Measurements from ENCODE around the gene EGFR. TPM values are rescaled to one million over a fixed set of nuclear protein-coding genes. Genes with fewer than 3 reads are reported as not detected.
A peak's percentile ranks its signal among the peaks of the same experiment; 100 is the strongest.

The EGFR gene
- not detected in 2 replicates for total RNA-seq (2014; rRNA removed; shearing (Covaris generic); ENCODE audit: low replicate concordance)

- no peaks in the 10 kb centered on the region for H3K79me2 ChIP-seq (ENCODE audit: low read length)
- DNase-seq, result no peak
- no peak within 1 kb of the TSS for H3K4me2 ChIP-seq (ENCODE audit: low read depth, low read length, poor library complexity, severe bottlenecking)
- no peaks in the 10 kb centered on the region for H3K27me3 ChIP-seq (ENCODE audit: low read length)
- no peaks in the 10 kb centered on the region for H3K9me2 ChIP-seq (replicated peaks; ENCODE audit: insufficient read depth, low read length)
- no peaks in the 10 kb centered on the region for H3K4me1 ChIP-seq (ENCODE audit: low read length)
- H2AFZ ChIP-seq (ENCODE audit: low read length), result no peak within 1 kb of the TSS
- H3K9ac ChIP-seq (ENCODE audit: low read length), result no peak within 1 kb of the TSS
- no peaks in the 10 kb centered on the region for H4K20me1 ChIP-seq (ENCODE audit: insufficient read depth, low read depth, low read length)
- H3K27ac ChIP-seq (ENCODE audit: low read length), result no peak within 1 kb of the TSS
- no peaks in the 10 kb centered on the region for H3K36me3 ChIP-seq (ENCODE audit: insufficient read depth, low read length)
- no peaks in the 10 kb centered on the region for H3K9me3 ChIP-seq (ENCODE audit: low read length)
- H3K4me3 ChIP-seq (ENCODE audit: low read length), result no peak within 1 kb of the TSS
These were observed at the start of gene EGFR for GRCh38 chr7:55018361-55019190. Gene EGFR (plus strand): TSS chr7:55019017. CDS start chr7:55019278, 261 bp downstream.

DNA sequence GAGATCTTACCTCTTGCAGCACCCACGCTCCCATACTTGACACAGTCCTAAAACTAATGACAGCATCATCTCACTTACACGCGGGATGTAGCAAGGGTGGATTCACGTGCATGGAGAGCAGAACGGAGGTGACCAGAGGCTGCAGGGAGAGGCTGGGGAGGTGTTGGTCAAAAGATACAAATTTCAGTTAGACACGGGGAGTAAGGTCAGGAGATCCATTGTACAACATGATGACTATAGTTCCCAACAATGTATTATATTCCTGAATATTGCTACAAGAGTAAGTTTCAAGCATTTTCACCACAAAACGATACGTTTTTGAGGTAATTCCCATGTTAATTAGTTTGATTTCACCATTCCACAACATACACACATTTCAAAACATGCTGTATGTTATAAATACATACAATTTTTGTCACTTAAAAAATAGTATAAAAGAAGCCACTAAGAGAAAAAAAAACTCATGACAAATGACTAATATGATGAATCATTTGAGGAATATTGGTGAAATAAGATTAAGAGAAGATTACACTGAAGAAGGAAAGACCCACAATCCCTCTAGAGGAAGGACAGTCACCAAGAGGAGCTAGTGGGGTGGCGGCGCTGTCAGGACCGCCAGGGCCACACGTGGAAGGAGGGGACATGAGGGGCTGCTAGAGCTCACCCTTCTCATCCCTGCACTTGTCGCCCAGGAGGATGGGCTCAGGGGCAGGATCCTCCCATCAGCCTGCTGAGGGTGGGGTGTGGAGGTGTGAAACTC, 49.4 kb upstream of the EGFR start:
- Histone ChIP-seq H3K27ac (ENCODE audit: low read length) (no peak overlapping the region), H3K4me3 (ENCODE audit: low read length) (no peak overlapping the region), H3K27me3 (ENCODE audit: low read length) (no peaks in the 10 kb centered on the region), H3K9me2 (replicated peaks; ENCODE audit: insufficient read depth, low read length) (no peaks in the 10 kb centered on the region), H3K4me2 (ENCODE audit: low read depth, low read length, poor library complexity, severe bottlenecking) (no peak overlapping the region), H3K9ac (ENCODE audit: low read length) (no peak overlapping the region), H3K36me3 (ENCODE audit: insufficient read depth, low read length) (no peaks in the 10 kb centered on the region), H4K20me1 (ENCODE audit: insufficient read depth, low read depth, low read length) (no peaks in the 10 kb centered on the region), H3K79me2 (ENCODE audit: low read length) (no peaks in the 10 kb centered on the region), H3K4me1 (ENCODE audit: low read length) (no peaks in the 10 kb centered on the region), H3K9me3 (ENCODE audit: low read length) (0 out of 2 replicates have a peak, but pooled peaks cover 3% of the 10 kb centered on the region), H2AFZ (ENCODE audit: low read length) (no peak overlapping the region)
- DNase-seq, result no peak

DNA sequence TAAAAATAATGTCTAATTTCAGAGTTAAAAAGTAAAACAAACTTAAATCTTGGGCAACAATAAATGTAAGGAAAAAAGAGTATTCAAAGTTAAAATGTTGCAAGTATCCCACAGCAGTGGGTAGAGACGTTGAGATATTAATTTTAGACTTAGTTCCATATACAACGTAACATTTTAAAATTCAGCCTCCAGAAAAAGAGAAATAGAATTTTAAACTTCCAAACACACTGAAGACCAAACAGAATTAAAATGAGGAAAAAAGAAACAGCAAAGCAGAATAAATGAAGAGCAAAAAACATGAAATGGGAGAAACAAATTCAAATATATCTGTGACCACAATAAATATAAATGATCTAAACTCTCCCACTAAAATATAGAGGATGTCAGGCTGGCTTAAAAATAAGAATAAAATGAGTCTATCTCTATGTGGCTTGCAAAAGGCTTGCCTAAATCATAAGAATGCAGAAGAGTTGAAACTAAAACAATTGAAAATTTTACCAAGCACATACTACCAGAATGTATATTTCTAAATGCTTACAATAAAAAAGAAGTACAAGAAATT, 46.0 kb upstream of the EGFR start:
- no peaks in the 10 kb centered on the region for H3K27me3 ChIP-seq (ENCODE audit: low read length)
- no peak overlapping the region for H3K27ac ChIP-seq (ENCODE audit: low read length)
- H3K4me2 ChIP-seq (ENCODE audit: low read depth, low read length, poor library complexity, severe bottlenecking), result no peak overlapping the region
- no peak overlapping the region for H3K9ac ChIP-seq (ENCODE audit: low read length)
- H3K9me3 ChIP-seq (ENCODE audit: low read length), result 0 out of 2 replicates have a peak, but pooled peaks cover 3% of the 10 kb centered on the region
- no peak overlapping the region for H2AFZ ChIP-seq (ENCODE audit: low read length)
- H3K9me2 ChIP-seq (replicated peaks; ENCODE audit: insufficient read depth, low read length), result no peaks in the 10 kb centered on the region
- no peaks in the 10 kb centered on the region for H4K20me1 ChIP-seq (ENCODE audit: insufficient read depth, low read depth, low read length)
- no peaks in the 10 kb centered on the region for H3K4me1 ChIP-seq (ENCODE audit: low read length)
- H3K4me3 ChIP-seq (ENCODE audit: low read length), result no peak overlapping the region
- no peaks in the 10 kb centered on the region for H3K79me2 ChIP-seq (ENCODE audit: low read length)
- no peak for DNase-seq
- H3K36me3 ChIP-seq (ENCODE audit: insufficient read depth, low read length), result no peaks in the 10 kb centered on the region

DNA sequence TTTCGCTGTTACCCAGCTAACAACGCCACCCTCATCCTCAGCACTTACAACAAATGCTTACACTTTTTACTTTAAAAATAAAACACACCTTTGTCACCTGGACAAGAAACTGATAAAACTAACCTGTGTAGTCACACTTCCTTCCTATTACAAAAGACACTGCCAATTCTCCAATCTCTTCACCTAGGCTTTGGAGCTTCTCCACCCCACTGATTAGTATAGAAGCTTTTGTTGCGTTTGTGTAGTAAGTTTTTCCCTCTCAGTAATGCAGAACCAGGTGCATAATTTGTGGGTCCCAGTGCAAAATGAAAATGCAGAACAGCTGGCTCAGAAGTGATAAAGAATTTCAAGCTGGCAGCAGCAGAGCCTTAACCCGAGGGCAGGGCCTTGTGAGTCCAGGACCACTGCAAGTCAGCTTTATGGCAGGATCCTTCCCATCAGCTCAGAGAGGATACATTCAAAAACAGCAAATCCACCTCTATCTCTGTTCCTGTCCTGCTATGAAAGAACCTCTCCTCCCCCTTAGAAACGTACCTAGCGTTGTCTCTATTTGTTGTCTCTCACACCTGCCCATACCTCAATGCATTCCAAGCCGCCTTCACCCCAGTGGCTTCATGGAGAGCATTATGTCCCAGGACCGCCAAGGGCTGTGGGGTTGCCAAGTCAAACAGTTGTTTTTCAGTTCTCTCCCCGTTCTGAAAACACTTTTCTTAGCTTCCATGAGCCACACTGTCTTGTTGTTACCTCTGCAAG, 40.3 kb upstream of the EGFR start:
- Histone ChIP-seq H3K9me2 (replicated peaks; ENCODE audit: insufficient read depth, low read length) (no peaks in the 10 kb centered on the region), H3K4me2 (ENCODE audit: low read depth, low read length, poor library complexity, severe bottlenecking) (no peak overlapping the region), H3K4me3 (ENCODE audit: low read length) (no peak overlapping the region), H3K36me3 (ENCODE audit: insufficient read depth, low read length) (no peaks in the 10 kb centered on the region), H3K9me3 (ENCODE audit: low read length) (no peaks in the 10 kb centered on the region), H4K20me1 (ENCODE audit: insufficient read depth, low read depth, low read length) (no peaks in the 10 kb centered on the region), H3K27me3 (ENCODE audit: low read length) (no peaks in the 10 kb centered on the region), H2AFZ (ENCODE audit: low read length) (no peak overlapping the region), H3K27ac (ENCODE audit: low read length) (no peak overlapping the region), H3K4me1 (ENCODE audit: low read length) (no peaks in the 10 kb centered on the region), H3K9ac (ENCODE audit: low read length) (no peak overlapping the region), H3K79me2 (ENCODE audit: low read length) (no peaks in the 10 kb centered on the region)
- no peak for DNase-seq

DNA sequence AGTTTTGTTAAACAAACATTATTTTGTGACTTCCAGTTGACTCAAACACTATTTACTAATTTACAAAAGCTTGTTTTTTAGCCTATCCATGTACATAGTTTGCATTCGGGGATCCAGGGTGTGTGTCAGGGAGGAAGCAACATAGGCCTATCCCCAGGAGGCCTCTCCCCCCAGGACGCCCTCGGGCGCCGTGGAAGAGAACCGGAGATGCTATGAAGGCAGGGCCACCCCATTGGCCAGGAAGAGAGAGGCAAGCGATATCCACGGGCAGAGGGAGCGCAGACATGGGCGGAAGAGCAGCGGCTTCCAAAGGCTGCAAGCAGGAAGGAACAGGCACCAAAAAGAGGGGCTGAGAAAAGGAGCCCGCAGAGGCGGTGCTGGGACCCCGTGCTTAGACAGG, 38.3 kb upstream of the EGFR start:
- H3K4me1 ChIP-seq (ENCODE audit: low read length), result no peaks in the 10 kb centered on the region
- no peak overlapping the region for H3K4me2 ChIP-seq (ENCODE audit: low read depth, low read length, poor library complexity, severe bottlenecking)
- no peak overlapping the region for H3K4me3 ChIP-seq (ENCODE audit: low read length)
- H3K27me3 ChIP-seq (ENCODE audit: low read length), result no peaks in the 10 kb centered on the region
- H3K9ac ChIP-seq (ENCODE audit: low read length), result no peak overlapping the region
- no peaks in the 10 kb centered on the region for H3K79me2 ChIP-seq (ENCODE audit: low read length)
- H4K20me1 ChIP-seq (ENCODE audit: insufficient read depth, low read depth, low read length), result no peaks in the 10 kb centered on the region
- no peaks in the 10 kb centered on the region for H3K9me2 ChIP-seq (replicated peaks; ENCODE audit: insufficient read depth, low read length)
- DNase-seq, result no peak
- no peak overlapping the region for H2AFZ ChIP-seq (ENCODE audit: low read length)
- H3K36me3 ChIP-seq (ENCODE audit: insufficient read depth, low read length), result no peaks in the 10 kb centered on the region
- H3K27ac ChIP-seq (ENCODE audit: low read length), result no peak overlapping the region
- H3K9me3 ChIP-seq (ENCODE audit: low read length), result no peaks in the 10 kb centered on the region

DNA sequence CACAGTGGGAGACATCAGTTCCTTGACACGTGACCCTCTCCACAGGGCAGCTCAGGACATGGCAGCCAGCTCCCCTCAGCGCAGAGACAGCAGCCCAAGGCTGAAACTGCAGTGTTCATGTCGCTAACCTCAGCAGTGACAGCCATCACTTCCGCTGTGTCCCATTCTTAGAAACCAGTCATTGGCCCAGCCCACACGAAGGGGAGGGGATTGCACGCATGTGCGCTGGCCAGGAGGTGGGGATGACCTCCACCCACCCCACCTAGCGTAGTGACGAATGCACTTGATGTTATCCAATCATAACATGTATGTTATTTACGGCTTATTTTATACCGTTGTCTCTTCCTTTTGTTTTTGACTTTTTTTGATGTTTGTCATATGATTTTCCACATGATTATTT, 36.9 kb upstream of the EGFR start:
- no peaks in the 10 kb centered on the region for H3K79me2 ChIP-seq (ENCODE audit: low read length)
- H3K27ac ChIP-seq (ENCODE audit: low read length), result no peak overlapping the region
- H3K4me3 ChIP-seq (ENCODE audit: low read length), result no peak overlapping the region
- no peak overlapping the region for H3K4me2 ChIP-seq (ENCODE audit: low read depth, low read length, poor library complexity, severe bottlenecking)
- H2AFZ ChIP-seq (ENCODE audit: low read length), result no peak overlapping the region
- no peaks in the 10 kb centered on the region for H3K36me3 ChIP-seq (ENCODE audit: insufficient read depth, low read length)
- H3K9ac ChIP-seq (ENCODE audit: low read length), result no peak overlapping the region
- no peaks in the 10 kb centered on the region for H3K9me2 ChIP-seq (replicated peaks; ENCODE audit: insufficient read depth, low read length)
- H4K20me1 ChIP-seq (ENCODE audit: insufficient read depth, low read depth, low read length), result no peaks in the 10 kb centered on the region
- no peaks in the 10 kb centered on the region for H3K9me3 ChIP-seq (ENCODE audit: low read length)
- H3K4me1 ChIP-seq (ENCODE audit: low read length), result no peaks in the 10 kb centered on the region
- H3K27me3 ChIP-seq (ENCODE audit: low read length), result no peaks in the 10 kb centered on the region
- DNase-seq, result peak; percentile 44

GRCh38 chr7:54985426-54986330, 33.1 kb upstream of the EGFR start:
- Histone ChIP-seq H3K4me1 (ENCODE audit: low read length) (peaks cover 4% of the 10 kb centered on the region; the same call in 1 of the 2 replicates), H3K9me2 (replicated peaks; ENCODE audit: insufficient read depth, low read length) (no peaks in the 10 kb centered on the region), H2AFZ (ENCODE audit: low read length) (no peak overlapping the region), H3K4me3 (ENCODE audit: low read length) (no peak overlapping the region), H3K36me3 (ENCODE audit: insufficient read depth, low read length) (no peaks in the 10 kb centered on the region), H3K9ac (ENCODE audit: low read length) (no peak overlapping the region), H3K9me3 (ENCODE audit: low read length) (no peaks in the 10 kb centered on the region), H3K4me2 (ENCODE audit: low read depth, low read length, poor library complexity, severe bottlenecking) (no peak overlapping the region), H3K27ac (ENCODE audit: low read length) (no peak overlapping the region), H4K20me1 (ENCODE audit: insufficient read depth, low read depth, low read length) (no peaks in the 10 kb centered on the region), H3K27me3 (ENCODE audit: low read length) (no peaks in the 10 kb centered on the region), H3K79me2 (ENCODE audit: low read length) (no peaks in the 10 kb centered on the region)
- DNase-seq, result no peak
